ENCODE data around the gene PAIP2.

GRCh38 chr5:139354186-139354585, 12.5 kb downstream of the PAIP2 start:
- TF ChIP-seq POLR2A (IDR thresholded peaks at IDR 0.05), result no peak
- TF ChIP-seq CTCF (IDR thresholded peaks at IDR 0.05), result no peak

Data from heart left ventricle (tissue), 13 donors.